GM20000 (cell line): Measurements from ENCODE around the gene HSD17B14.
"Not testable (repeated sequence)": the region's sequence is repeated elsewhere in the genome, so short reads cannot be mapped to it uniquely, and the experiment has no call there.

ENCODE experiments used
- DNase-seq: peaks from one replicate; pipeline ENCODE4 v3.0.0; 2012; ENCODE audit warnings: low spot score
- CTCF ChIP-seq: IDR thresholded peaks from 2 replicates; pipeline ENCODE4 v1.5.1; 2012; ENCODE audit warnings: mild to moderate bottlenecking, control low read depth; ENCODE audit errors: extremely low read depth, missing control alignments

Gene HSD17B14

GRCh38 chr19:48795055-48795684 lies 41.1 kb downstream of the HSD17B14 start:
- peak; percentile 92 for DNase-seq
- TF ChIP-seq CTCF = peak; percentile 63

- TF ChIP-seq CTCF = no peak
- DNase-seq = no peak
Observed at GRCh38 chr19:48794291-48794690, 42.0 kb downstream of the HSD17B14 start.

GRCh38 chr19:48793271-48793670 lies 43.0 kb downstream of the HSD17B14 start:
- no peak for DNase-seq
- no peak for TF ChIP-seq CTCF

GRCh38 chr19:48787331-48787730 lies 49.0 kb downstream of the HSD17B14 start:
- not testable (repeated sequence) for DNase-seq

GRCh38 chr19:48786422-48786821 lies 49.9 kb downstream of the HSD17B14 start:
- DNase-seq = not testable (repeated sequence)

GRCh38 chr19:48784527-48784926 lies 51.8 kb downstream of the HSD17B14 start:
- no peak for DNase-seq
- TF ChIP-seq CTCF = no peak

GRCh38 chr19:48780631-48781391 lies 55.5 kb downstream of the HSD17B14 start:
- no peak for DNase-seq
- no peak for TF ChIP-seq CTCF

- no peak for TF ChIP-seq CTCF
- DNase-seq = no peak
Observed at GRCh38 chr19:48779636-48780035, 56.7 kb downstream of the HSD17B14 start.
